Fibroblast of skin of right quadriceps (primary cell): ENCODE data around the gene CNN3.

Source experiments
- DNase-seq: peaks from one replicate; pipeline ENCODE4 v3.0.0-alpha.2; 2013

The CNN3 gene

GRCh38 chr1:94922761-94923331 lies 4.1 kb downstream of the CNN3 start:
- DNase-seq = peak; percentile 88

- no peak for DNase-seq
These were observed 4.9 kb downstream of the CNN3 start for GRCh38 chr1:94921977-94922376.

GRCh38 chr1:94920061-94920460 lies 6.8 kb downstream of the CNN3 start:
- DNase-seq = no peak

GRCh38 chr1:94919241-94920030 lies 7.5 kb downstream of the CNN3 start:
- DNase-seq = peak; percentile 48

- DNase-seq = no peak
These were observed 9.7 kb downstream of the CNN3 start for GRCh38 chr1:94917251-94917650.

- no peak for DNase-seq
These were observed 14.4 kb downstream of the CNN3 start for GRCh38 chr1:94912263-94913184.

- DNase-seq = no peak
These were observed 17.4 kb downstream of the CNN3 start for GRCh38 chr1:94909486-94909885.

GRCh38 chr1:94908965-94909364 lies 17.9 kb downstream of the CNN3 start:
- no peak for DNase-seq

GRCh38 chr1:94908190-94908589 lies 18.7 kb downstream of the CNN3 start:
- no peak for DNase-seq

GRCh38 chr1:94907136-94907535 lies 19.8 kb downstream of the CNN3 start:
- peak; percentile 64 for DNase-seq

- no peak for DNase-seq
These were observed 20.5 kb downstream of the CNN3 start for GRCh38 chr1:94906382-94906781.

- no peak for DNase-seq
These were observed 21.7 kb downstream of the CNN3 start for GRCh38 chr1:94905207-94905606.

- peak; percentile 61 for DNase-seq
These were observed 23.5 kb downstream of the CNN3 start for GRCh38 chr1:94903280-94904009.

GRCh38 chr1:94901841-94902240 lies 25.1 kb downstream of the CNN3 start:
- peak; percentile 53 for DNase-seq

GRCh38 chr1:94899756-94900155 lies 27.2 kb downstream of the CNN3 start:
- no peak for DNase-seq

- DNase-seq = no peak
These were observed 28.2 kb downstream of the CNN3 start for GRCh38 chr1:94898491-94899385.

- no peak for DNase-seq
These were observed 31.4 kb downstream of the CNN3 start for GRCh38 chr1:94895518-94895917.

- no peak for DNase-seq
These were observed 32.3 kb downstream of the CNN3 start for GRCh38 chr1:94894630-94895029.

- no peak for DNase-seq
These were observed 34.2 kb downstream of the CNN3 start for GRCh38 chr1:94892604-94893254.

GRCh38 chr1:94888201-94888600 lies 38.7 kb downstream of the CNN3 start:
- no peak for DNase-seq

GRCh38 chr1:94887603-94888171 lies 39.2 kb downstream of the CNN3 start:
- DNase-seq = no peak
